Omental fat pad (tissue), 4 donors: ENCODE results near the gene KRTAP1-5. TPM values are rescaled to one million over a fixed set of nuclear protein-coding genes. Genes with fewer than 3 reads are reported as not detected.

Experiments used
- ATAC-seq: fragments of 150-250 bp; one replicate; pipeline ENCODE4 v1.9.1; 2016; ENCODE audit warnings: mild to moderate bottlenecking, moderate library complexity; ENCODE audit not compliant: low FRiP score
- DNase-seq: peaks from one replicate; pipeline ENCODE4 v3.0.0-alpha.2; 2019; ENCODE audit warnings: low spot score
- CTCF ChIP-seq, 3 donors: fragments of 450-650 bp; IDR thresholded peaks; one replicate each; pipeline ENCODE4 v1.5.1; 2016 to 2017; ENCODE audit warnings: antibody characterized with exemption in 3 of 3, mild to moderate bottlenecking in 3 of 3, moderate library complexity in 2 of 3
- total RNA-seq, 4 donors: library from RNA; depleted of rRNA; stranded (reverse); fragments of >200 nt; gene quantifications; one replicate each; pipeline ENCODE4 v1.1.0, GENCODE V29; 2016

Gene KRTAP1-5
- total RNA-seq, 4 donors from 2014 or later = not detected

- no peak for TF ChIP-seq CTCF (IDR thresholded peaks at IDR 0.05)
Observed at GRCh38 chr17:41019415-41019814, 7.6 kb downstream of the KRTAP1-5 start.

DNA sequence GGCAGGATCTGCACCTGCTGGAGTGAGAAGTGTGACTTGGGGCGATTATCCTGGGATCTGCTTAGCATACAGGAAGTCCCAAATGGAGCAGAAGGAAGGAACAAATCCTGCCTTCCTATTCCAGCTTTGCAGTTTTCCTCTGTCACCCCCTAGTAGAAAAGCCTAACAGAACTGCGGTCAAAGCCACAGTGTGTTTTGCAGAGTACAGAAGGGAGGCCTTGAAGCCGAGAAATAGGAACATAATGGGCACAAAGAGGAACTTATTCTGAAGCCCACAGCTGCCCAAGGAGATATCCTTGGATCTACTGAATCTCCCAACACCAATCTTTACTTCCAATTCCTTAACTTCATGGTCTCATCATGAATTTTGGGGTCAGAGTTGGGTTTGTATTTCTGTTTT, 8.5 kb downstream of the KRTAP1-5 start:
- ATAC-seq = no peak
- no peak for TF ChIP-seq CTCF (IDR thresholded peaks at IDR 0.05)
- DNase-seq = no peak

More at GRCh38 chr17:41019415-41019814, 7.6 kb downstream of the KRTAP1-5 start:
- ATAC-seq (no peak), DNase-seq (no peak)

DNA sequence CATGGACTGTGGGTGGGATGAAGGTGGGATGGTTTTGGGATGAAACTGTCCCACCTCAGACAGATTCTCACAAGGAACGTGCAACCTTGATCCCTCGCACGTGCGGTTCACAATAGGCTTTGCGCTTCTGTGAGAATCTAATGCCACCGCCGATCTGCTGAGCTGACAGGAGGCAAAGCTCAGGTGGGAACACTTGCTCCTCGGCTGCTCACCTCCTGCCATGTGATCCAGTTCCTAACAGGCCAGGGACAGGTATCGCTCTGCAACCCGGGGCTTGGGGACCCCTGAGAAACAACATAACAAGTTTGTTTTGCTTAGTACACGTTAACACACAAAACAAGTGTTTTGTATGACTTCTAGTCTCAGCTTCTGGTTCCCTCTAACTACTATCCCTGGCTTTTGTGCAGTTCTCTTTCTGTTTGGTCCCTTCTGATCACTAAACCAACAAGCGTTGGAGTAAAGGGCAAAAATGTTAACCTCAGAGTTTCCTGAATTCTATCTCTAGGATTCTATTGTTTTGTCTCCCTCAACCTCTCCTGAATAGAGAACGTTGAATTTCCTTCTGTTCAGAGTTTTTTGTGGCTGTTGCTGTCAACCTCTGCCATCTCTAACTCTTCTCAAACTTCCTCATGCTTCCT, 10.3 kb downstream of the KRTAP1-5 start:
- DNase-seq (no peak), ATAC-seq (no peak)
- no peak for TF ChIP-seq CTCF (IDR thresholded peaks at IDR 0.05)

- no peak for ATAC-seq
- TF ChIP-seq CTCF (IDR thresholded peaks at IDR 0.05) = no peak
- no peak for DNase-seq
Observed at GRCh38 chr17:41015454-41015853, 11.6 kb downstream of the KRTAP1-5 start.

DNA sequence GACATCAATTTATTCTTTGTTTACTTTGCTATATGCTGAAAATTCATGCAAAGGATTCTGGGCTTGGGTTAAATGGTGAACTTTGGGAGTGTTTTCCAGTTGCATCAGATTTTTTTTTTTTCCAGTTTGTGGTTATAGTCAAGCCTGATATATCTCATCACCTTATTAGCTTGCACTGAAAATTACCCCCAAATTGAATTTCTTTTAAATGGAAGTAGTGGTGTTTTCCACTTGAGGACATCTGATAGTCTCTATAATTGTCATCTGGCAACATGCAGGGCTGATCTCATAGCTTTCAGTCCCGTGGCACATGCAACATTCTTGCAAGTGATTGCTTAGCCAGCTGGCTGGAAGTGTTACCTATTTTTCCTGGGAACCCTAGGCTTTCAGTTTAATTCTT, 13.4 kb downstream of the KRTAP1-5 start:
- ATAC-seq (no peak), DNase-seq (no peak)
- TF ChIP-seq CTCF (IDR thresholded peaks at IDR 0.05) = no peak

GRCh38 chr17:41013181-41013580, 13.8 kb downstream of the KRTAP1-5 start:
- ATAC-seq (no peak), DNase-seq (no peak)
- TF ChIP-seq CTCF (IDR thresholded peaks at IDR 0.05) = no peak

GRCh38 chr17:41012326-41013120, 14.5 kb downstream of the KRTAP1-5 start:
- no peak for TF ChIP-seq CTCF (IDR thresholded peaks at IDR 0.05)
- ATAC-seq (no peak), DNase-seq (no peak)
